Measurements from ENCODE around the gene LRMDA.

GRCh38 chr10:75720157-75720556 is 288.7 kb downstream of the LRMDA start:
- TF ChIP-seq CTCF (IDR thresholded peaks at IDR 0.05; ENCODE audit: low read depth, low read length), result no peak
- no peak for TF ChIP-seq EZH2phosphoT487 (IDR thresholded peaks at IDR 0.05; ENCODE audit: low read depth)

All from OCI-LY3 (cell line).